GM12875 (cell line): ENCODE data around the gene SH3D21.
A peak's percentile ranks its signal among the peaks of the same experiment; 100 is the strongest.

Experiments
- H3K4me3 ChIP-seq: one replicate; pipeline ENCODE4 v1.5.1; 2011; ENCODE audit warnings: low read depth, low read length, control low read depth
- CTCF ChIP-seq: IDR thresholded peaks from 2 replicates; pipeline ENCODE4 v1.5.1; 2011; ENCODE audit warnings: low read depth, mild to moderate bottlenecking, control low read depth, inconsistent platforms, low read length, moderate library complexity, borderline replicate concordance; ENCODE audit not compliant: insufficient read depth

SH3D21 gene

GRCh38 chr1:36306902-36307456 is 811 bp downstream of the SH3D21 start:
- H3K4me3 ChIP-seq = peak overlapping the region; percentile 72
- TF ChIP-seq CTCF = no peak

GRCh38 chr1:36307601-36308330 is 1.6 kb downstream of the SH3D21 start:
- TF ChIP-seq CTCF = no peak
- peak overlapping the region; percentile 44 for H3K4me3 ChIP-seq

GRCh38 chr1:36309397-36309796 is 3.2 kb downstream of the SH3D21 start:
- TF ChIP-seq CTCF = no peak
- H3K4me3 ChIP-seq = no peak overlapping the region

GRCh38 chr1:36320291-36320761 is 14.2 kb downstream of the SH3D21 start:
- TF ChIP-seq CTCF = no peak
- peak overlapping the region; percentile 37 for H3K4me3 ChIP-seq

- peak overlapping the region; percentile 37 for H3K4me3 ChIP-seq
- no peak for TF ChIP-seq CTCF
These were observed 14.6 kb downstream of the SH3D21 start for GRCh38 chr1:36320767-36321118.

GRCh38 chr1:36321119-36321951 is 15.2 kb downstream of the SH3D21 start:
- TF ChIP-seq CTCF = no peak
- peak overlapping the region; percentile 37 for H3K4me3 ChIP-seq
